HL-60 (cell line): ENCODE measurements around the gene HECTD4.

ENCODE experiments used
- DNase-seq, 2 experiments: peaks; one replicate each; pipeline ENCODE4 v3.0.0-alpha.2; 2010 to 2020; ENCODE audit warnings: low read depth in 1 of 2, low spot score in 1 of 2
- H3K27ac ChIP-seq: fragments of 250-450 bp; sonication (Bioruptor Pico); replicated peaks from 2 replicates; pipeline ENCODE4 v1.5.1; 2020; ENCODE audit warnings: mild to moderate bottlenecking, moderate library complexity
- H3K27me3 ChIP-seq: fragments of 250-450 bp; sonication (Bioruptor Pico); 2 replicates; pipeline ENCODE4 v1.5.1; 2021; ENCODE audit warnings: mild to moderate bottlenecking, moderate library complexity; ENCODE audit not compliant: insufficient read depth, poor library complexity, severe bottlenecking
- H3K4me3 ChIP-seq: replicated peaks from 2 replicates; pipeline ENCODE4 v1.5.1; 2011; ENCODE audit warnings: mild to moderate bottlenecking, control low read depth, low read length; ENCODE audit not compliant: insufficient read depth
- GABPA ChIP-seq: IDR thresholded peaks from 2 replicates; pipeline ENCODE4 v1.6.1; 2012; ENCODE audit warnings: low read depth
- POLR2AphosphoS5 ChIP-seq: IDR thresholded peaks from 2 replicates; pipeline ENCODE4 v1.6.1; 2012; ENCODE audit warnings: low read depth
- REST ChIP-seq: IDR thresholded peaks from 2 replicates; pipeline ENCODE4 v1.6.1; 2012; ENCODE audit warnings: low read depth; ENCODE audit not compliant: insufficient replicate concordance
- SPI1 ChIP-seq: IDR thresholded peaks from 2 replicates; pipeline ENCODE4 v1.6.1; 2012; ENCODE audit warnings: low read depth, mild to moderate bottlenecking, borderline replicate concordance
- TF ChIP-seq, protein P1 (sequence below): IDR thresholded peaks from one replicate; pipeline ENCODE4 v1.5.1; 2011; ENCODE audit warnings: low read length, control low read depth, inconsistent platforms; ENCODE audit not compliant: insufficient read depth

Gene HECTD4

DNA sequence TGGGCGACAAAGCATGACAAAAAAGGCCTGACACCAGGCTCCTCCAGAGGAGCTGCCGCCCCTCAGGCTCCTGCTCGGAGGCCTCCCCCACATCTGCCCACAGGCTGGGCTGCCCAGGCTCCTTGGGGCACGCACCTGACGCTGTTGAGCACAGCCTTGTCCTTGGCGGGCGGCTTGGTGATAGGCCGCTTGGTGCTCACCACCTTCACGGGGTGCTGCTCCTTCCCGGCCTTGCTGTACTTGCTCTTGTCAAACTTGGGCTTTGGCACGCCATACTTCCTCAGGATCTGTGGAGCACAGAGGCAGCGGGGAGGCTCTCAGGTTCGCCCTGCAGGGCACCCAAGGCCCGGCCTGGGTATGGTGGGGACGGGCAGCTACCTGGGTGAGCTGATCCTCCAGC, 203.4 kb downstream of the HECTD4 start:
- TF ChIP-seq POLR2AphosphoS5: no peak
- no peak for TF ChIP-seq SPI1
- no peak for TF ChIP-seq GABPA
- TF ChIP-seq, protein P1, sequence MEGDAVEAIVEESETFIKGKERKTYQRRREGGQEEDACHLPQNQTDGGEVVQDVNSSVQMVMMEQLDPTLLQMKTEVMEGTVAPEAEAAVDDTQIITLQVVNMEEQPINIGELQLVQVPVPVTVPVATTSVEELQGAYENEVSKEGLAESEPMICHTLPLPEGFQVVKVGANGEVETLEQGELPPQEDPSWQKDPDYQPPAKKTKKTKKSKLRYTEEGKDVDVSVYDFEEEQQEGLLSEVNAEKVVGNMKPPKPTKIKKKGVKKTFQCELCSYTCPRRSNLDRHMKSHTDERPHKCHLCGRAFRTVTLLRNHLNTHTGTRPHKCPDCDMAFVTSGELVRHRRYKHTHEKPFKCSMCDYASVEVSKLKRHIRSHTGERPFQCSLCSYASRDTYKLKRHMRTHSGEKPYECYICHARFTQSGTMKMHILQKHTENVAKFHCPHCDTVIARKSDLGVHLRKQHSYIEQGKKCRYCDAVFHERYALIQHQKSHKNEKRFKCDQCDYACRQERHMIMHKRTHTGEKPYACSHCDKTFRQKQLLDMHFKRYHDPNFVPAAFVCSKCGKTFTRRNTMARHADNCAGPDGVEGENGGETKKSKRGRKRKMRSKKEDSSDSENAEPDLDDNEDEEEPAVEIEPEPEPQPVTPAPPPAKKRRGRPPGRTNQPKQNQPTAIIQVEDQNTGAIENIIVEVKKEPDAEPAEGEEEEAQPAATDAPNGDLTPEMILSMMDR: no peak
- no peak for TF ChIP-seq REST
- Histone ChIP-seq H3K27ac (no peak overlapping the region), H3K4me3 (no peak overlapping the region), H3K27me3 (no peaks in the 10 kb centered on the region)
- DNase-seq: no peak

GRCh38 chr12:112176321-112177010, 205.8 kb downstream of the HECTD4 start:
- no peak overlapping the region for H3K27ac ChIP-seq
- no peak for TF ChIP-seq GABPA
- TF ChIP-seq POLR2AphosphoS5: no peak
- TF ChIP-seq, protein P1: no peak
- no peak for TF ChIP-seq SPI1
- no peak for TF ChIP-seq REST
- H3K27me3 ChIP-seq: no peaks in the 10 kb centered on the region
- H3K4me3 ChIP-seq: no peak overlapping the region
- no peak for DNase-seq

DNA sequence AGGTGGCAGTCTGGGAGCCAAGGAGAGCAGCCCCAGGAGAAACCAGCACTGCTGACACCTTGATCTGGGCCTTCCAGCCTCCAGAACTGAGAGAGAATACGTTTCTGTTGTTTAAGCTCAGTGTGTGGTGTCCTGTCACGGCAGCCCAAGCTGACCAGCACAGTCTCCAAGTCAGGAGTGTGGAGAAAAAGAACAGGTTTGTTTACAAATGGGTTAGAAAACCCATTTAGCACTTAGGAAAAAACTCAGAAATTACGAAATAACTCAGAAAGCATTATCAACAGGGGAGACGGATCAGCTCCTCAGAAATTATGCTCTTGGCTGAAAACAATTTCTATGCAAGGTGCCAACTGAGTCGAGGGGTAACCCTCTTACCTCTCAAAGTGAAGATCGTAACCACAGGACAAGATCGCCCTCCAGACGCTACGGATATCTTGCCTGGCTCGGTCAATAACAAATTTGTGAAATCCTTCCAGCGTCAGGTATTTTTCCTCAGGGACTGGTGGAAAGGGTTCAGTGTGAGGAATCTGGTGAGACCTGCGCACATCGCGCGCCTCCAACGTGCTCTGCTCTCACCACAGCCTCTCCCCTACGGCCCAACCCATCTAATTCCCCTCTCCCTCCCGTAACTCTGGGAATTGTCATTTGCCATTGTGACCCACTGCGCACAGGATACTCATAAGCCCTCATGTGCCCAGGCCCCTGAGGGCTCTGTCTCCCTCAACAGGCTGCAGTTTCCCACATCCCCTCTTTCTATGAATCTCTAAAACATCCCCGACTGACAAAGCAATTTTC, 206.7 kb downstream of the HECTD4 start:
- no peak for DNase-seq
- TF ChIP-seq, protein P1: no peak
- no peak for TF ChIP-seq POLR2AphosphoS5
- TF ChIP-seq SPI1: no peak
- no peak for TF ChIP-seq REST
- no peak for TF ChIP-seq GABPA
- no peaks in the 10 kb centered on the region for H3K27me3 ChIP-seq
- no peak overlapping the region for H3K4me3 ChIP-seq
- no peak overlapping the region for H3K27ac ChIP-seq
